H1 (cell line): ENCODE data around the gene ITGB5. TPM values are rescaled to one million over a fixed set of nuclear protein-coding genes. Genes with fewer than 3 reads are reported as not detected.

Experiments used
- BCL11A ChIP-seq, 2 experiments: IDR thresholded peaks; one replicate each; pipeline ENCODE4 v1.6.1; 2011; ENCODE audit warnings: low read depth in 2 of 2, low read length in 2 of 2, mild to moderate bottlenecking in 2 of 2
- CREB1 ChIP-seq: IDR thresholded peaks from 2 replicates; pipeline ENCODE4 v1.6.1; 2012; ENCODE audit warnings: inconsistent platforms
- HDAC2 ChIP-seq, 2 experiments: fragments of 300-600 bp in 1 of 2; sonication (generic) in 1 of 2; IDR thresholded peaks; 2 replicates each; pipeline ENCODE4 v1.6.1; 2011 to 2012; ENCODE audit warnings: low read depth in 2 of 2, low read length in 2 of 2, mild to moderate bottlenecking in 2 of 2, moderate library complexity in 2 of 2, borderline replicate concordance in 1 of 2, inconsistent platforms in 1 of 2
- SP2 ChIP-seq: IDR thresholded peaks from 2 replicates; pipeline ENCODE4 v1.6.1; 2012; ENCODE audit warnings: mild to moderate bottlenecking, low read length, inconsistent platforms
- TEAD4 ChIP-seq: IDR thresholded peaks from 2 replicates; pipeline ENCODE4 v1.6.1; 2012; ENCODE audit warnings: low read depth, low read length, inconsistent platforms, mixed read lengths
- YY1 ChIP-seq: IDR thresholded peaks from 2 replicates; pipeline ENCODE4 v1.6.1; 2011; ENCODE audit warnings: low read depth, mild to moderate bottlenecking, low read length
- polyA plus RNA-seq, 7 experiments: library from polyadenylated mRNA; depleted of rRNA in 3 of 7; stranded (reverse) in 5 of 7; unstranded in 2 of 7; fragments of >200 nt in 5 of 7; fragments of 200-250 nt in 2 of 7; gene quantifications; 1 replicate in 5 of 7; 2 replicates in 1 of 7; 4 replicates in 1 of 7; pipeline versions ENCODE4 v1.2.1 to v1.2.3, GENCODE V29; 2011 to 2013; ENCODE audit warnings: missing spikeins in 2 of 7, mixed read lengths in 2 of 7
- total RNA-seq: library from RNA; stranded (reverse); fragmentation: NEBNext Ultra II Directional; extraction: Animal tissue kit (Norgen Biotek cat#: 25700); gene quantifications from 2 replicates; pipeline ENCODE4 v1.2.1, GENCODE V29; 2021
- TF ChIP-seq, protein P1 (sequence below): fragments of 300-600 bp; sonication (generic); IDR thresholded peaks from 2 replicates; pipeline ENCODE4 v1.7.1; 2012; ENCODE audit warnings: low read length, moderate library complexity, mild to moderate bottlenecking, inconsistent platforms; ENCODE audit not compliant: insufficient replicate concordance

The ITGB5 gene
- total and polyA plus RNA-seq, 2 of the 8 experiments (the other 6 are each of a cell fraction or from before 2014, with no cell fraction given) = 101 to 268 TPM

DNA sequence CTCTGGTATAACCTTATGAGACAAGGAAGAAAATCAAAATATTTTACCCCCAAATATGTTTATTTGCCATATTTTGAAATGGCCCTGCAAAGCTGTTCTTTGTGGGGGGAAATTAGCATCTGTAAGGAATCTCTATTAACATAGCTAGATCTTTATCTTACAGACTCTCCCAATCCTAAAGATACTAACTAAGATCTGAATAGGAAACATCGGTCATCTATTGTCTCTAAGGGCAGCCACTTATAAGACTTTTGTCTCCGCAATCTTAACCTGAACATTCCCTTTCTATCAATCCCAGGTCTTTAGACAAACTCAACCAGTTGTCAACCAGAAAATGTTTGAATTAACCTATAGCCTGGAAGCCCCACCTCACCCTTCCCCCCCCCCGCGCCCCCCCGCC, 135.7 kb downstream of the ITGB5 start (continued):
- TF ChIP-seq, protein P1, sequence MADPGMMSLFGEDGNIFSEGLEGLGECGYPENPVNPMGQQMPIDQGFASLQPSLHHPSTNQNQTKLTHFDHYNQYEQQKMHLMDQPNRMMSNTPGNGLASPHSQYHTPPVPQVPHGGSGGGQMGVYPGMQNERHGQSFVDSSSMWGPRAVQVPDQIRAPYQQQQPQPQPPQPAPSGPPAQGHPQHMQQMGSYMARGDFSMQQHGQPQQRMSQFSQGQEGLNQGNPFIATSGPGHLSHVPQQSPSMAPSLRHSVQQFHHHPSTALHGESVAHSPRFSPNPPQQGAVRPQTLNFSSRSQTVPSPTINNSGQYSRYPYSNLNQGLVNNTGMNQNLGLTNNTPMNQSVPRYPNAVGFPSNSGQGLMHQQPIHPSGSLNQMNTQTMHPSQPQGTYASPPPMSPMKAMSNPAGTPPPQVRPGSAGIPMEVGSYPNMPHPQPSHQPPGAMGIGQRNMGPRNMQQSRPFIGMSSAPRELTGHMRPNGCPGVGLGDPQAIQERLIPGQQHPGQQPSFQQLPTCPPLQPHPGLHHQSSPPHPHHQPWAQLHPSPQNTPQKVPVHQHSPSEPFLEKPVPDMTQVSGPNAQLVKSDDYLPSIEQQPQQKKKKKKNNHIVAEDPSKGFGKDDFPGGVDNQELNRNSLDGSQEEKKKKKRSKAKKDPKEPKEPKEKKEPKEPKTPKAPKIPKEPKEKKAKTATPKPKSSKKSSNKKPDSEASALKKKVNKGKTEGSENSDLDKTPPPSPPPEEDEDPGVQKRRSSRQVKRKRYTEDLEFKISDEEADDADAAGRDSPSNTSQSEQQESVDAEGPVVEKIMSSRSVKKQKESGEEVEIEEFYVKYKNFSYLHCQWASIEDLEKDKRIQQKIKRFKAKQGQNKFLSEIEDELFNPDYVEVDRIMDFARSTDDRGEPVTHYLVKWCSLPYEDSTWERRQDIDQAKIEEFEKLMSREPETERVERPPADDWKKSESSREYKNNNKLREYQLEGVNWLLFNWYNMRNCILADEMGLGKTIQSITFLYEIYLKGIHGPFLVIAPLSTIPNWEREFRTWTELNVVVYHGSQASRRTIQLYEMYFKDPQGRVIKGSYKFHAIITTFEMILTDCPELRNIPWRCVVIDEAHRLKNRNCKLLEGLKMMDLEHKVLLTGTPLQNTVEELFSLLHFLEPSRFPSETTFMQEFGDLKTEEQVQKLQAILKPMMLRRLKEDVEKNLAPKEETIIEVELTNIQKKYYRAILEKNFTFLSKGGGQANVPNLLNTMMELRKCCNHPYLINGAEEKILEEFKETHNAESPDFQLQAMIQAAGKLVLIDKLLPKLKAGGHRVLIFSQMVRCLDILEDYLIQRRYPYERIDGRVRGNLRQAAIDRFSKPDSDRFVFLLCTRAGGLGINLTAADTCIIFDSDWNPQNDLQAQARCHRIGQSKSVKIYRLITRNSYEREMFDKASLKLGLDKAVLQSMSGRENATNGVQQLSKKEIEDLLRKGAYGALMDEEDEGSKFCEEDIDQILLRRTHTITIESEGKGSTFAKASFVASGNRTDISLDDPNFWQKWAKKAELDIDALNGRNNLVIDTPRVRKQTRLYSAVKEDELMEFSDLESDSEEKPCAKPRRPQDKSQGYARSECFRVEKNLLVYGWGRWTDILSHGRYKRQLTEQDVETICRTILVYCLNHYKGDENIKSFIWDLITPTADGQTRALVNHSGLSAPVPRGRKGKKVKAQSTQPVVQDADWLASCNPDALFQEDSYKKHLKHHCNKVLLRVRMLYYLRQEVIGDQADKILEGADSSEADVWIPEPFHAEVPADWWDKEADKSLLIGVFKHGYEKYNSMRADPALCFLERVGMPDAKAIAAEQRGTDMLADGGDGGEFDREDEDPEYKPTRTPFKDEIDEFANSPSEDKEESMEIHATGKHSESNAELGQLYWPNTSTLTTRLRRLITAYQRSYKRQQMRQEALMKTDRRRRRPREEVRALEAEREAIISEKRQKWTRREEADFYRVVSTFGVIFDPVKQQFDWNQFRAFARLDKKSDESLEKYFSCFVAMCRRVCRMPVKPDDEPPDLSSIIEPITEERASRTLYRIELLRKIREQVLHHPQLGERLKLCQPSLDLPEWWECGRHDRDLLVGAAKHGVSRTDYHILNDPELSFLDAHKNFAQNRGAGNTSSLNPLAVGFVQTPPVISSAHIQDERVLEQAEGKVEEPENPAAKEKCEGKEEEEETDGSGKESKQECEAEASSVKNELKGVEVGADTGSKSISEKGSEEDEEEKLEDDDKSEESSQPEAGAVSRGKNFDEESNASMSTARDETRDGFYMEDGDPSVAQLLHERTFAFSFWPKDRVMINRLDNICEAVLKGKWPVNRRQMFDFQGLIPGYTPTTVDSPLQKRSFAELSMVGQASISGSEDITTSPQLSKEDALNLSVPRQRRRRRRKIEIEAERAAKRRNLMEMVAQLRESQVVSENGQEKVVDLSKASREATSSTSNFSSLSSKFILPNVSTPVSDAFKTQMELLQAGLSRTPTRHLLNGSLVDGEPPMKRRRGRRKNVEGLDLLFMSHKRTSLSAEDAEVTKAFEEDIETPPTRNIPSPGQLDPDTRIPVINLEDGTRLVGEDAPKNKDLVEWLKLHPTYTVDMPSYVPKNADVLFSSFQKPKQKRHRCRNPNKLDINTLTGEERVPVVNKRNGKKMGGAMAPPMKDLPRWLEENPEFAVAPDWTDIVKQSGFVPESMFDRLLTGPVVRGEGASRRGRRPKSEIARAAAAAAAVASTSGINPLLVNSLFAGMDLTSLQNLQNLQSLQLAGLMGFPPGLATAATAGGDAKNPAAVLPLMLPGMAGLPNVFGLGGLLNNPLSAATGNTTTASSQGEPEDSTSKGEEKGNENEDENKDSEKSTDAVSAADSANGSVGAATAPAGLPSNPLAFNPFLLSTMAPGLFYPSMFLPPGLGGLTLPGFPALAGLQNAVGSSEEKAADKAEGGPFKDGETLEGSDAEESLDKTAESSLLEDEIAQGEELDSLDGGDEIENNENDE = no peak
- TF ChIP-seq HDAC2 (IDR thresholded peaks at IDR 0.05; ENCODE audit: borderline replicate concordance in 1 of 2, low read depth in 2 of 2, low read length in 2 of 2) (no peak), YY1 (no peak), SP2 (no peak), BCL11A (IDR thresholded peaks at IDR 0.05; ENCODE audit: low read depth in 2 of 2, low read length in 2 of 2) (no peak), CREB1 (no peak), TEAD4 (no peak)
